Osteocyte (in vitro differentiated cells): ENCODE results near the gene EIF4E. TPM values are rescaled to one million over a fixed set of nuclear protein-coding genes. Genes with fewer than 3 reads are reported as not detected.
"Not testable (repeated sequence)": the region's sequence is repeated elsewhere in the genome, so short reads cannot be mapped to it uniquely, and the experiment has no call there.

Experiments
- DNase-seq: peaks from one replicate; pipeline ENCODE4 v3.0.0; 2021; ENCODE audit warnings: mixed read lengths; ENCODE audit not compliant: unreplicated experiment; ENCODE audit errors: extremely low spot score
- H3K27ac Mint-ChIP-seq: one replicate; pipeline ENCODE4 v1.8.0; 2021; ENCODE audit warnings: mild to moderate bottlenecking, mixed read lengths; ENCODE audit not compliant: unreplicated experiment
- H3K27me3 Mint-ChIP-seq: one replicate; pipeline ENCODE4 v1.8.0; 2021; ENCODE audit warnings: mixed read lengths; ENCODE audit not compliant: unreplicated experiment
- H3K36me3 Mint-ChIP-seq: one replicate; pipeline ENCODE4 v1.8.0; 2021; ENCODE audit warnings: mixed read lengths; ENCODE audit not compliant: unreplicated experiment
- H3K4me1 Mint-ChIP-seq: one replicate; pipeline ENCODE4 v1.8.0; 2021; ENCODE audit warnings: mixed read lengths; ENCODE audit not compliant: unreplicated experiment
- H3K4me3 Mint-ChIP-seq: one replicate; pipeline ENCODE4 v1.8.0; 2021; ENCODE audit warnings: mild to moderate bottlenecking, moderate library complexity, mixed read lengths; ENCODE audit not compliant: unreplicated experiment
- H3K9me3 Mint-ChIP-seq: one replicate; pipeline ENCODE4 v1.8.0; 2021; ENCODE audit warnings: mixed read lengths; ENCODE audit not compliant: unreplicated experiment
- total RNA-seq: library from RNA; stranded (reverse); gene quantifications from 2 replicates; pipeline ENCODE4 v1.2.1, GENCODE V29; 2021
- TF ChIP-seq, protein P1 (sequence below): fragments of 200-600 bp; sonication (generic); IDR thresholded peaks from 2 replicates; pipeline ENCODE4 v1.5.0; 2021; ENCODE audit warnings: antibody characterized with exemption, mild to moderate bottlenecking, moderate library complexity

EIF4E gene
- total RNA-seq, 1 donor from 2014 or later, result 60.6 TPM

DNA sequence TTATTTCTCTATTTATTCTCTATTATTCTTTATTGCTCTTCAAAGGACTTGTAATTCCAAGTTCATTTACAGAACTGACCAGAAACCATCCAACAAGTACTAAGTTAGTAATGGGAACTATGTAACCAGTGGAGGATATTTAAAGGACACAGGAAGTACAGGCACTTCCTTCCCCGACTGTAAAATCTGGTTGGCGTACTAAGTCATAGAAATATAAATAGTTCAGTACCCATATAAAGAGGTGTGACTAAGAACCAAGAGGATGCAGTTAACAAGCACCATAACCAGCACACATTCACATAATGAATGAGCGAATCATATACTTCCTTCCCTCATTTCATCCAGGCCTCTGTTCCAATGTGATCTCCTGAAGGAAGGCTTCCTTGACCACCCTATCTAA, 3.6 kb upstream of the EIF4E start:
- Mint-ChIP-seq H3K4me1 (peaks cover 19% of the 10 kb centered on the region), H3K36me3 (no peaks in the 10 kb centered on the region), H3K27ac (no peak overlapping the region), H3K9me3 (no peaks in the 10 kb centered on the region), H3K27me3 (no peaks in the 10 kb centered on the region), H3K4me3 (no peak overlapping the region)
- TF ChIP-seq, protein P1, sequence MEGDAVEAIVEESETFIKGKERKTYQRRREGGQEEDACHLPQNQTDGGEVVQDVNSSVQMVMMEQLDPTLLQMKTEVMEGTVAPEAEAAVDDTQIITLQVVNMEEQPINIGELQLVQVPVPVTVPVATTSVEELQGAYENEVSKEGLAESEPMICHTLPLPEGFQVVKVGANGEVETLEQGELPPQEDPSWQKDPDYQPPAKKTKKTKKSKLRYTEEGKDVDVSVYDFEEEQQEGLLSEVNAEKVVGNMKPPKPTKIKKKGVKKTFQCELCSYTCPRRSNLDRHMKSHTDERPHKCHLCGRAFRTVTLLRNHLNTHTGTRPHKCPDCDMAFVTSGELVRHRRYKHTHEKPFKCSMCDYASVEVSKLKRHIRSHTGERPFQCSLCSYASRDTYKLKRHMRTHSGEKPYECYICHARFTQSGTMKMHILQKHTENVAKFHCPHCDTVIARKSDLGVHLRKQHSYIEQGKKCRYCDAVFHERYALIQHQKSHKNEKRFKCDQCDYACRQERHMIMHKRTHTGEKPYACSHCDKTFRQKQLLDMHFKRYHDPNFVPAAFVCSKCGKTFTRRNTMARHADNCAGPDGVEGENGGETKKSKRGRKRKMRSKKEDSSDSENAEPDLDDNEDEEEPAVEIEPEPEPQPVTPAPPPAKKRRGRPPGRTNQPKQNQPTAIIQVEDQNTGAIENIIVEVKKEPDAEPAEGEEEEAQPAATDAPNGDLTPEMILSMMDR, result no peak
- no peak for DNase-seq

DNA sequence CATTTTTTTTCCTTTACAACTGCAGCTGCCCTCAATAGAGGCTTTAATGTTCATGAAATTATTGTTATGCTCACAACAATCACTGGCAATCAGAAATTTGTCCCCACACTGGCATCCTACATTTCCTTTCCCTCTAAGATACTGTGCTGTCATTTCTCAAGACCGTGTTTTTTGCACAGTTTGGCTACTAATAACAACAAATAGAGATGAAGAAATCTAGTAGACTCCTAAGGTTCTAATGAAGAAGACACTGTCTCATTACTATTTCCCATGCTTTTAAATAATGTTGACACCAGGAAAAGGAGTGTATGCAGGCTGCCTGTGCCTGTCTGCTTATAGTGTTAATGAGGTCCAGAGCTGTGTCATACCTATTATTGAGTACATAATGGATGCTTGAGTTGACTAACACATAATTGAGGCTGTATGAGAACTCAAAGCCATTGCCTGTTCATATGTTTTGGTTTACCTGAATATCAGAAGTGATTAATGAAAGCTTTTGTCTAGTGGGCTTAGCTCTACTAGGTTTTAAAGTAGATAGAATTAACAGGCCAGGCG, 1.5 kb upstream of the EIF4E start:
- TF ChIP-seq, protein P1, result no peak
- DNase-seq, result no peak
- no peaks in the 10 kb centered on the region for H3K27me3 Mint-ChIP-seq
- no peaks in the 10 kb centered on the region for H3K9me3 Mint-ChIP-seq
- H3K4me3 Mint-ChIP-seq, result peak overlapping the region; percentile 94
- peaks cover 37% of the 10 kb centered on the region for H3K4me1 Mint-ChIP-seq
- peaks cover 4% of the 10 kb centered on the region for H3K36me3 Mint-ChIP-seq
- H3K27ac Mint-ChIP-seq, result peak overlapping the region; percentile 94

DNA sequence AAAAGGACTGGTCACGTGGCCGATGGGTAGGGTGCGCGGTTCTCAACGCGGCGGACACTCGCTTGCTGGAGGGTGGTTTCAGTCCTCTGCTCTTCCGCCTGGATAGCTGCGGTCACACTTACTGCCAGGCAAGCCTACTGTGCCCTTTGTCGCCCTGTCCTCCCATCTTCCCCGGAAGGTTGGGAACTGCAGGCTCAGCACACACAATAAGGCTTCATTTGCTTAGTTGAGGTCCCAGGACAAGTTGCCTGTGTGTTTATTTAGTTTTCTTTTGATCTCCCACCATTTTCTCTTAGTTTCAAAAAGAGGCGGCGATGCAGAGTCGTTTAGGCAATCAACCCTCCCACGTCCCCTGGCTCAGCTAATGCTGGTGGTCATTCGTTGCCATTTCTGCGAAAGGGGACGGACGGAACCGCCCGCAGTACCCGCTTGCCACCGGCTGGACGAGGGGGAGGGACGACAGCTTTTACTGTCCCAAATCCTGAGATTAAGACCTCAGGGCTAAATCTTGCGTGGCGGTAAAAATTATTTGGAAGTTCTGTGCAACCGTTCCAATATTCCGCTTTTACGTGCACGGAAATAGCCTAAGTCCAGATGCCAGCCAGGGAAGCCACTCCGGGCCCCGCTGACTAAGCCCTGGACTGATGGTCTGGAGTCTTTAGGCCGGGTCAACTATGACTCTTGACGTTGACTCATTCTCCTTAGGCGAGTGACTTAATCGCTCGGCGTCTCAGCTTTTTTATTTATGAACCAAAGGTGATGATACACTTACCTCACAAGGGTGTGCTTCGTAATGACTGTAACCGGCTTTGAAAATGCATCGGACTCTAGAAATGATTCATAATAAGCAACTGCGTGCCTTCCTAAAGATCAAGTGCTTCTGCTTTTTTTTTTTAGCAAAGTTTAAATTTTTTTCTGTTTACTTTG, 671 bp upstream of the EIF4E start:
- Mint-ChIP-seq H3K4me3 (peak overlapping the region; percentile 94), H3K36me3 (peaks cover 6% of the 10 kb centered on the region), H3K27me3 (no peaks in the 10 kb centered on the region), H3K9me3 (no peaks in the 10 kb centered on the region), H3K4me1 (peaks cover 39% of the 10 kb centered on the region), H3K27ac (peak overlapping the region; percentile 94)
- DNase-seq, result no peak
- TF ChIP-seq, protein P1, result no peak

DNA sequence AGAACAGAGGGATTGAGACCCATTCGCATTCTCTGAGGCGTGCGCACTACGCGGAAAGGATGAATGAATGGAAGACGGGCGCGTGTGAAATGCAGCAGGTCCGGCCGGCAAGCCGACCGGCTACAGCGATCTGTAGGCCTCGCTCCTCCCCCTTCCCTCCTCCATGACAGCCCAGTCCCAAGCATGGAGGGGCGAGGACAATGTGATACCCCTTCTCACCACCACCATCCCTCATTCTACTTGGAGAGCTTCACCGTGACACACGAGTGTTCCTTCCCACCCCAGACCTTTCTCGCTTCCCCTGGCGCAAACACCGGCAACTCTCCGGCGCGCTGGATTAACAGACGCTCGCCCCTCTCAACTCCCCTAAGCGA, 815 bp downstream of the EIF4E start:
- Mint-ChIP-seq H3K27me3 (no peaks in the 10 kb centered on the region), H3K9me3 (no peaks in the 10 kb centered on the region), H3K4me1 (peaks cover 41% of the 10 kb centered on the region), H3K27ac (peak overlapping the region; percentile 94), H3K36me3 (peaks cover 6% of the 10 kb centered on the region), H3K4me3 (peak overlapping the region; percentile 94)
- TF ChIP-seq, protein P1, result no peak
- DNase-seq, result peak; percentile 86

DNA sequence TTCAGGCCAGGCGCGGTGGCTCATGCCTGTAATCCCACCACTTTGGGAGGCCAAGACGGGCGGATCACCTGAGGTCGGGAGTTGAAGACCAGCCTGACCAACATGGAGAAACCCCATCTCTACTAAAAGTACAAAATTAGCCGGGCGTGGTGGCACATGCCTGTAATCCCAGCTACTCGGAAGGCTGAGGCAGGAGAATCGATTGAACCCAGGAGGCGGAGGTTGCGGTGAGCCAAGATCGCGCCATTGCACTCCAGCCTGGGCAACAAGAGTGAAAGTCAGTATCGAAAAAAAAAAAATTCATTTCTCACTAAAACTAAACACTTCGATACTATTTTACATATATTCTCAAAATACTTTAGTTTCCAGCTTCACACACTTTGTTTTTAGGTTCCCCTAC, 2.7 kb downstream of the EIF4E start:
- DNase-seq, H3K27me3 Mint-ChIP-seq, H3K4me3 Mint-ChIP-seq, H3K27ac Mint-ChIP-seq, H3K36me3 Mint-ChIP-seq, H3K9me3 Mint-ChIP-seq: not testable (repeated sequence)
- H3K4me1 Mint-ChIP-seq, result peaks cover 45% of the 10 kb centered on the region
